PC-3 (cell line): ENCODE data around the gene AGRN.

ENCODE experiments used
- CTCF ChIP-seq: fragments of 300-600 bp; sonication (generic); conservative IDR thresholded peaks from 2 replicates; pipeline ENCODE4 v1.5.1; 2017; ENCODE audit warnings: antibody characterized with exemption, low read depth, mild to moderate bottlenecking, low read length
- EZH2phosphoT487 ChIP-seq: fragments of 300-600 bp; sonication (generic); IDR thresholded peaks from 2 replicates; pipeline ENCODE4 v1.6.1; 2018; ENCODE audit warnings: mild to moderate bottlenecking, antibody characterized with exemption, low read length, borderline replicate concordance

- TF ChIP-seq CTCF = no peak
- no peak for TF ChIP-seq EZH2phosphoT487
These were observed 27.5 kb downstream of the AGRN start for GRCh38 chr1:1047407-1047806.
